Measurements from ENCODE around the gene OPCML.

OPCML gene

DNA sequence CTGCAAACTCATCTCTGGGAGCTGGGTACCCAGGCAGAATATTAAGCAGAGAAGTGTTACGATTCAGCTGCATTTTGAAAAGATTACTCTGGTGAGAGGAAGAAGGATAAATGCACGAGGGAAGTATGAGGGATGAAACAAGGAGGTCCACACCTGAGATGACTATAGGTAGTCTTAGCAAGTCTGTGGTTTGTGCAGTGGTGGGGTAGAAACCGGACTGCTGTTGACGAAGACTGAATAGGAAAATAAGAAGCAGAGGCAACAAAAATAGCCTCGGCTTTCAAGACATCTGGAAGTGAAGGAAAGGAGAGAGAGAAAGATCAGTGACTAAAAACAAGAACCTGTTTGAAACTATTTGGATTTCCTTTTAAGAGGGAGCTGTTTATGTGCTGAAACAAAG, 810.8 kb downstream of the OPCML start:
- H3K27me3 ChIP-seq (ENCODE audit: insufficient read depth, low read depth, severe bottlenecking): no peaks in the 10 kb centered on the region
- no peak overlapping the region for H3K4me3 ChIP-seq (ENCODE audit: low read depth, low read length)
- no peak overlapping the region for H3K27ac ChIP-seq
- TF ChIP-seq, protein P1, sequence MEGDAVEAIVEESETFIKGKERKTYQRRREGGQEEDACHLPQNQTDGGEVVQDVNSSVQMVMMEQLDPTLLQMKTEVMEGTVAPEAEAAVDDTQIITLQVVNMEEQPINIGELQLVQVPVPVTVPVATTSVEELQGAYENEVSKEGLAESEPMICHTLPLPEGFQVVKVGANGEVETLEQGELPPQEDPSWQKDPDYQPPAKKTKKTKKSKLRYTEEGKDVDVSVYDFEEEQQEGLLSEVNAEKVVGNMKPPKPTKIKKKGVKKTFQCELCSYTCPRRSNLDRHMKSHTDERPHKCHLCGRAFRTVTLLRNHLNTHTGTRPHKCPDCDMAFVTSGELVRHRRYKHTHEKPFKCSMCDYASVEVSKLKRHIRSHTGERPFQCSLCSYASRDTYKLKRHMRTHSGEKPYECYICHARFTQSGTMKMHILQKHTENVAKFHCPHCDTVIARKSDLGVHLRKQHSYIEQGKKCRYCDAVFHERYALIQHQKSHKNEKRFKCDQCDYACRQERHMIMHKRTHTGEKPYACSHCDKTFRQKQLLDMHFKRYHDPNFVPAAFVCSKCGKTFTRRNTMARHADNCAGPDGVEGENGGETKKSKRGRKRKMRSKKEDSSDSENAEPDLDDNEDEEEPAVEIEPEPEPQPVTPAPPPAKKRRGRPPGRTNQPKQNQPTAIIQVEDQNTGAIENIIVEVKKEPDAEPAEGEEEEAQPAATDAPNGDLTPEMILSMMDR (IDR thresholded peaks at IDR 0.05; ENCODE audit: low read depth, low read length): no peak
- H3K36me3 ChIP-seq: no peaks in the 10 kb centered on the region
- DNase-seq: no peak
- peaks cover 4% of the 10 kb centered on the region for H3K9me3 ChIP-seq (ENCODE audit: severe bottlenecking)

DNA sequence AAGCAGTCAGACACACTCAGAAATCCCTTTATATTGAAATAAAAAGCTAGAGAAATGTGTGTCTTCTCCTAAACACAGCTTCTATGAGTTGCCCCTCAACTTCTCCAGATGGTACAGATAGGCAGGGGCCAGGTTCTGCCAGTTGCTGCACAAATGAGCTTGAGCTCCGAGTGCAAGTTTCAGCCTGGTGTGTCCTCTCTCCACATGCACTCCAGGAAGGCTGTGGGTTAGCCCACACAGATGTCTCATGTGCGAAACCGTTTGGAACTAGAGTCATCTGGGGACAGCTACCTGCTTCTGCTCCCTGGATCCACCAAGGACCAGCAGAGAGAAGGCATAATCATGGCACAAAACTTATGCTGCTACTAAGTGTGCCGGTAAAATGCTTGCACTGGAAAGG, 812.6 kb downstream of the OPCML start:
- no peak for DNase-seq
- H3K27ac ChIP-seq: no peak overlapping the region

DNA sequence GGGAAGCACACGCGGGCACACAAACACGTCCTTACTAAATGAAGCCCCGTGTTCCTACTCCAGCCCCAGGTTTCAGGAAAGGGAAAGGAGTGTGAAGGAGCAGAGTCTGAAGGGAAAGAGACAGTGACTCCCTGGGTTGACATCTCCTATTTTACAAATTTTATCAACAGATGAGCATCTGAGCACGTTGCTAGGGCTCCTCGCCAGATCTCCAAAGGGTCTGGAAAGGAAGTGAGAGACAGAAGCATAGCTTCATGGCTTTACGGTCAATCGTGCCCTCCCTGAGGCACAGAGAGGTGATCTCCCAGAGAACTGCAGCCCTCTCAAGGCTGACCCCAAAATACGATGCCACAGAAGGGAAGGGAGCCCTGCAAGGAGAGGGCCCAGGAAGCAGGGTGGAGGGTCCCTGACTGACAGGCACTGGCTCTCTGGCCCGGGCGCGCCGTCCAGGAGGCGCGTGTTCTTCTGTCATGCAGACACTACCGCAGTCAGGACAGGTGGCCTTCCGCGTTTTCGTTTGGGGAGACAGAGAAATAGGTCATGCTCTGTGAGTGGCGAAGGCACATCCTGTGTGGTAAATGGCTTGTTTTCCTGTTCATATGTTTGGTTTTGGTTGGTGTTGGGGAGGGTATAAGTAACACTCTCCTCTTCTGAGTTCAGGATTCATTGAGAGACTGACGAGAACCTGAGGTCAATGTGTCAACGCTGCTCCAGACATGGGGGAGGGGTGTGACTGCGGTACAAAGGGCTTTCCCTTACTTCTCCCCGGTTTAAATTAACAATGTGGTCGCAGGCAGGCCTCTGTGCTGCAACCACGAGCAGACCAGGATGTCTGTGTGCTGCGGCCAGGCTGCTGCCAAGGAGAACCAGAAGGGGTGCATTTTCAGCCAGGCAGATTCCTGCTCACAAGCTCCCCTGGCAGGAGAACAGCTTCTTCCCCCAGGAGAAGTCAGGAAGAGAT, 813.3 kb downstream of the OPCML start:
- H3K27me3 ChIP-seq (ENCODE audit: insufficient read depth, low read depth, severe bottlenecking): no peaks in the 10 kb centered on the region
- H3K27ac ChIP-seq: no peak overlapping the region
- no peak for DNase-seq
- TF ChIP-seq, protein P1 (IDR thresholded peaks at IDR 0.05; ENCODE audit: low read depth, low read length): no peak
- no peaks in the 10 kb centered on the region for H3K36me3 ChIP-seq
- no peaks in the 10 kb centered on the region for H3K9me3 ChIP-seq (ENCODE audit: severe bottlenecking)
- H3K4me3 ChIP-seq (ENCODE audit: low read depth, low read length): no peak overlapping the region

More for the DNA sequence above, 812.6 kb downstream of the OPCML start:
- Histone ChIP-seq H3K27me3 (ENCODE audit: insufficient read depth, low read depth, severe bottlenecking) (no peaks in the 10 kb centered on the region), H3K9me3 (ENCODE audit: severe bottlenecking) (no peaks in the 10 kb centered on the region), H3K4me3 (ENCODE audit: low read depth, low read length) (no peak overlapping the region), H3K36me3 (no peaks in the 10 kb centered on the region)
- TF ChIP-seq, protein P1 (IDR thresholded peaks at IDR 0.05; ENCODE audit: low read depth, low read length): no peak

DNA sequence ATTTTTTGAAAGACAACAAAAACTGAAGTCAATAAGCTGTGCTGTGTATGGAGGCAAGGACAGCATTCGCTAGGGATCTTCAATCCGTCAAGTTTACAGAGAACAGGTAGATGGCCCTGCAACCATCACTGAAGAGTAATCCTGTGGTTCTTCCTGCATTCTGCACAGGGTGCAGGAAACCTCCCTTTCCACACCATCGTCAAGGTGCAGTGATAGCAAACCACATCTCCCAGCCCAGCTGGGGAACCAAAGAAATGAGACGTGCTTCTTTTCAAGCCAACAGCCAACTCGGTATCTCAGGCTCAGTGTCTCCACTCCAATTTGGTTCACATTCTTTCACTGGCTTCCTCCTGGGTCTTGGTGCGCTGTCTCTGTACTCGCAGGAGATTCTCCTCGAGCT, 814.5 kb downstream of the OPCML start:
- Histone ChIP-seq H3K9me3 (ENCODE audit: severe bottlenecking) (no peaks in the 10 kb centered on the region), H3K27me3 (ENCODE audit: insufficient read depth, low read depth, severe bottlenecking) (no peaks in the 10 kb centered on the region), H3K27ac (no peak overlapping the region), H3K36me3 (no peaks in the 10 kb centered on the region), H3K4me3 (ENCODE audit: low read depth, low read length) (no peak overlapping the region)
- TF ChIP-seq, protein P1 (IDR thresholded peaks at IDR 0.05; ENCODE audit: low read depth, low read length): no peak
- DNase-seq: no peak

DNA sequence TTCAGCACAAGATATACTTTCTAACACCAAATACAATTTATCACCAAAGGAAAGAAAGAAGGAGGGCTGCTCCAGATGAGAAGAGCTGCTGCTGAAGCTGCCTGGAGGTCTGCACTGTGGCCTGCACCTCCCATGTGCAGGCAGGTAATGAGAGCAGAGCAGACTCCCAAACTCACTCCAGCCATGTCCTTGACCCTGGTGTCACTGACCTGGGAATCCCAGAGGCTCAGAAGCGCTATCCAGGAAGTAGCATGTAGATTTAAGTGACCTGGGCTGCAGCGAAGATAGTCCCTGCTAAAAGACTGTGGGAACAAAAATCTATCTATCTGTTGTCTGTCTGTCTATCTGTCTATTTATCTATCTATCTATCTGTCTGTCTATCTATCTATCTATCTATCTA, 816.3 kb downstream of the OPCML start:
- H3K36me3 ChIP-seq: no peaks in the 10 kb centered on the region
- no peak overlapping the region for H3K27ac ChIP-seq
- H3K9me3 ChIP-seq (ENCODE audit: severe bottlenecking): no peaks in the 10 kb centered on the region
- DNase-seq: no peak
- TF ChIP-seq, protein P1 (IDR thresholded peaks at IDR 0.05; ENCODE audit: low read depth, low read length): no peak
- H3K27me3 ChIP-seq (ENCODE audit: insufficient read depth, low read depth, severe bottlenecking): no peaks in the 10 kb centered on the region
- H3K4me3 ChIP-seq (ENCODE audit: low read depth, low read length): no peak overlapping the region

All from WERI-Rb-1 (cell line).